ENCODE results near the gene GNG8. TPM values are rescaled to one million over a fixed set of nuclear protein-coding genes. Genes with fewer than 3 reads are reported as not detected.

GNG8 gene
- total RNA-seq, 1 experiment from 2014 or later: not detected

- in situ Hi-C loops (cut with HindIII; ENCODE audit: low pct_unique_long_range_greater_than_20kb, low sequenced_read_pairs): no loop called here
- BruUV-seq (replicated peaks): no TSS peak
Measured at GRCh38 chr19:46623915-46624502, 12.0 kb downstream of the GNG8 start.

GRCh38 chr19:46622118-46622446, 13.9 kb downstream of the GNG8 start:
- H3K27me3 ChIP-seq (ENCODE audit: control insufficient read depth, insufficient read depth, low read length): no peaks in the 10 kb centered on the region
- BruUV-seq (replicated peaks): no TSS peak
- TF ChIP-seq CTCF (IDR thresholded peaks at IDR 0.05): no peak
- no peak for TF ChIP-seq POLR2AphosphoS5 (IDR thresholded peaks at IDR 0.05; ENCODE audit: low read depth, low read length)
- TF ChIP-seq REST (IDR thresholded peaks at IDR 0.05; ENCODE audit: insufficient read depth in 1 of 2, low read depth in 2 of 2, low read length in 1 of 2): no peak
- no peak for TF ChIP-seq TCF7L2 (IDR thresholded peaks at IDR 0.05; ENCODE audit: low read depth, low read length)
- TF ChIP-seq SIN3A (IDR thresholded peaks at IDR 0.05; ENCODE audit: borderline replicate concordance, insufficient read depth, low read depth, low read length): no peak
- in situ Hi-C loops (cut with HindIII; ENCODE audit: low pct_unique_long_range_greater_than_20kb, low sequenced_read_pairs): no loop called here
- no peaks in the 10 kb centered on the region for H3K9me3 ChIP-seq (ENCODE audit: control insufficient read depth, insufficient read depth, low read depth, low read length)
- ChIA-PET CTCF (interaction anchor here (0.5 to 0.7 kb wide), 2 partner anchors 13 to 27 kb away, joined by 3 to 5 read pairs; no protein-coding TSS in a partner anchor), POLR2A (no interaction called here)
- intact Hi-C loops (cut with micrococcal nuclease; ENCODE audit: unreplicated experiment): no loop called here
- DNase-seq (ENCODE audit: low read depth, low spot score) (no peak), ATAC-seq (no peak)
- no peak overlapping the region for H3K27ac ChIP-seq (ENCODE audit: low read length)
- H3K4me1 ChIP-seq (ENCODE audit: control insufficient read depth, insufficient read depth, low read length): no peaks in the 10 kb centered on the region
- H3K36me3 ChIP-seq (ENCODE audit: control insufficient read depth, insufficient read depth, low read length): no peaks in the 10 kb centered on the region
- no peak overlapping the region for H3K4me3 ChIP-seq (ENCODE audit: low read depth in 2 of 2, low read length in 2 of 2)

More at GRCh38 chr19:46623915-46624502, 12.0 kb downstream of the GNG8 start:
- TF ChIP-seq CTCF (IDR thresholded peaks at IDR 0.05) (no peak), SIN3A (IDR thresholded peaks at IDR 0.05; ENCODE audit: borderline replicate concordance, insufficient read depth, low read depth, low read length) (no peak), REST (IDR thresholded peaks at IDR 0.05; ENCODE audit: insufficient read depth in 1 of 2, low read depth in 2 of 2, low read length in 1 of 2) (no peak), TCF7L2 (IDR thresholded peaks at IDR 0.05; ENCODE audit: low read depth, low read length) (no peak), POLR2AphosphoS5 (IDR thresholded peaks at IDR 0.05; ENCODE audit: low read depth, low read length) (no peak)
- no peak for ATAC-seq
- ChIA-PET CTCF (no interaction called here), POLR2A (no interaction called here)
- Histone ChIP-seq H3K36me3 (ENCODE audit: control insufficient read depth, insufficient read depth, low read length) (no peaks in the 10 kb centered on the region), H3K4me1 (ENCODE audit: control insufficient read depth, insufficient read depth, low read length) (no peaks in the 10 kb centered on the region), H3K27me3 (ENCODE audit: control insufficient read depth, insufficient read depth, low read length) (no peaks in the 10 kb centered on the region), H3K9me3 (ENCODE audit: control insufficient read depth, insufficient read depth, low read depth, low read length) (no peaks in the 10 kb centered on the region), H3K27ac (ENCODE audit: low read length) (no peak overlapping the region), H3K4me3 (ENCODE audit: low read depth in 2 of 2, low read length in 2 of 2) (no peak overlapping the region)
- DNase-seq (ENCODE audit: low read depth, low spot score): no peak
- intact Hi-C loops (cut with micrococcal nuclease; ENCODE audit: unreplicated experiment): no loop called here
